Fibroblast of the aortic adventitia (primary cell): ENCODE measurements around the gene GAB1. TPM values are rescaled to one million over a fixed set of nuclear protein-coding genes. Genes with fewer than 3 reads are reported as not detected.

Experiments
- DNase-seq: peaks from one replicate; pipeline ENCODE4 v3.0.0-alpha.2; 2010; ENCODE audit warnings: low read depth
- H3K4me3 ChIP-seq: 2 replicates; pipeline ENCODE4 v1.5.1; 2011; ENCODE audit warnings: low read depth, mild to moderate bottlenecking, control low read depth, low read length, moderate library complexity
- CTCF ChIP-seq: IDR thresholded peaks from 2 replicates; pipeline ENCODE4 v1.5.1; 2011; ENCODE audit warnings: mild to moderate bottlenecking, low read length, control low read depth, inconsistent platforms; ENCODE audit not compliant: insufficient read depth
- total RNA-seq: library from RNA; depleted of rRNA; stranded (reverse); fragments of >200 nt; gene quantifications from 2 replicates; pipeline ENCODE4 v1.2.3, GENCODE V29; 2012; ENCODE audit warnings: low replicate concordance

Gene GAB1
- total RNA-seq, 1 donor, result 22.8 TPM

- DNase-seq, result no peak
- no peak overlapping the region for H3K4me3 ChIP-seq
- TF ChIP-seq CTCF, result no peak
These were observed 107.1 kb downstream of the GAB1 start for GRCh38 chr4:143443728-143444127.

- no peak overlapping the region for H3K4me3 ChIP-seq
- no peak for TF ChIP-seq CTCF
- DNase-seq, result no peak
These were observed 114.5 kb downstream of the GAB1 start for GRCh38 chr4:143451186-143451585.

DNA sequence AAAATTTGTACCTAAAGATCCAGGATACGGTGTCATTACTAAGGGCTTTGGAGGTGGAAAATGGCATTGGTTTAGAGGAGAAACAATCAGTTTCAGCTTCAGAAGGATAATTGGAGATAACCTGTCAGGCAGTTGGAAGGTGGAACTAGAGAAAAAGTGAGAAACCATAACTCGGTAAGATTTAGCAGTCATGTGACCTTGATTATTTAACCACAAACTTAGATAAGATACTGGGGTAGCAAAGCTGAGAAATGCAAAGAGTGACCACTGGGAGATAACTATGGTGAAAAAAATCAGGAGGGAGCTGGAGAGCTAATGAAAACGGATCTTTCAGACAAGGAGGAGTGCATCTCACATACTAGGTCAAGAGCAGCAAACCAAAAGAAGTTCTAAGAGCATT, 118.5 kb downstream of the GAB1 start:
- no peak for TF ChIP-seq CTCF
- H3K4me3 ChIP-seq, result no peak overlapping the region
- DNase-seq, result peak; percentile 32

DNA sequence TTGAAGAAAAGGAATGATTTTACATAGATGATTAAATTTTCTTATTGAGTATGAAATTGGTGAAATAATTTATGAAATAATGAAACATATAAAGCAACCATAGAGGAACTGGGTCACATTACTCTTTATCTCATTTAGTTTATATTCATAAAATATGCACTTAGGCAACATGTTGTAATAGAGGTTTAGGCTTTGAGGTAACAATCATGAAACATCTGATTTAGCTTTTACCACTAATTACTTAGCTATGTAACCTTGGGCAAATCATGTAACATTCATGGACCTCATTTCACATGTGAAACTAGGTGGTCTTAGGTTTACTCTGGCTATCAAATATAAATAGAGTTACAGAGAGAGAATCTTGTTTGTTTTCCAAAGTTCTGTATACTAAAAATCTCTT, 122.3 kb downstream of the GAB1 start:
- H3K4me3 ChIP-seq, result no peak overlapping the region
- no peak for TF ChIP-seq CTCF
- DNase-seq, result no peak

GRCh38 chr4:143473334-143474126, 136.9 kb downstream of the GAB1 start:
- H3K4me3 ChIP-seq, result no peak overlapping the region
- DNase-seq, result no peak
- TF ChIP-seq CTCF, result no peak

DNA sequence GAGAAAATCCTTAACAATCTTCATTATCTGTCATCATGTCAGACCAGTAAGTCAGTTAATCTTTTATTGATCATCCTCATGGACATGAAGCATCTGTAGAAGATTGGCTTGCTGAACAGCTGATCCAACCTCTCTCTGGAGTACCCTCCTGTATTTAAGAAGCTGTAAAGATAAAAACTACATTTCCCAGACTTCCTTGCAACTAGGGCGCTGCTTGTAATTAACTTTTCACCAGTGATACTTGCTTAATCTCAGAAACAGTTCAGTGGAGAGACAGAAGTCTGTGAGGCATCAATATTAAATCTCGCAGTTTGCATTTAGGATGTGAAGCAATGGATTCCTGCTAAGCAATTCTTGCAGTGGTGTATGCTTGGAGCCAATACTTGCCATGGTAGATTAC, 140.8 kb downstream of the GAB1 start:
- DNase-seq, result no peak
- TF ChIP-seq CTCF, result no peak

GRCh38 chr4:143481361-143481760, 144.7 kb downstream of the GAB1 start:
- no peak for DNase-seq
- H3K4me3 ChIP-seq, result no peak overlapping the region
- TF ChIP-seq CTCF, result no peak

More for the DNA sequence above, 140.8 kb downstream of the GAB1 start:
- no peak overlapping the region for H3K4me3 ChIP-seq
